ENCODE data around the gene GOT1.

GOT1 gene

GRCh38 chr10:99394256-99394655, 36.2 kb downstream of the GOT1 start:
- peak; percentile 52 for DNase-seq

DNA sequence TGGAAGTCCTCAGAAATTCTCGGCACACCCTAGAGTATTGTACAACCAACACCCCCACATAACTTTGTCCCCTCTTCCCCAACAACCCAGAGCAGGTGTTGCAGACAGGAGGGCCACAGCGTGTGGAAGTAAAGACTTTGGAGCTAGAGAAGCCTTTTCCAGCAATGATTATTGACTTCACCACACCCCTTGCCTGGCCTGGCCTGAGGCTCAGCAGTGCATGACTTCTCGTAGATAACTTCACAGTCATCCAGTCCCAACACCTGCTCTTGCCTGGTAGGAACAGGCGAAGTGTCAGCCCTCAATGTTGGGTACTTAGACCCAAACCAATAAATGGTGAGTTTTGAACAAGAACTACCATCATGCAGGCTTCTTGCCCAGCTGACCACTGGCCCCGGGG, 36.7 kb downstream of the GOT1 start:
- DNase-seq, result no peak

DNA sequence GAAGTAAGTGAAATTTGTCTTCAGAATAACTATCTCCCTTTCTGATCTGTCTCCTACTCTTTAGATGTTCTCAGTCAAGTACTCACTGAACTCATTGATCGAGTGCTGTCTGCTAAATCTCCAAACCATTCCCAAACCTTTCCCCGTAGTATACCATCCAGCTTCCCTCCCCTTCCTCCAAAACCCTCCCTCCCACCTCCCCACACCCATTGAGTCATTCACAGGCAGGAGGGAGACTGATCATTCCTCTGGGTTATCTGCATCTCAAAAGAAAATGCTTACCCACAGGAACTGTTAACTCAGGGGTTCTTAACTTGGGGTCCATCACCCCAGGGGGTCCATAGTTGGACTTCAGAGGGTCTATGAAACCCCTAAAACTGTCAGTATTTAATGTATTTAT, 37.4 kb downstream of the GOT1 start:
- DNase-seq, result no peak

- DNase-seq, result no peak
Measured at GRCh38 chr10:99391346-99391745, 39.1 kb downstream of the GOT1 start.

GRCh38 chr10:99389729-99390480, 40.5 kb downstream of the GOT1 start:
- no peak for DNase-seq

DNA sequence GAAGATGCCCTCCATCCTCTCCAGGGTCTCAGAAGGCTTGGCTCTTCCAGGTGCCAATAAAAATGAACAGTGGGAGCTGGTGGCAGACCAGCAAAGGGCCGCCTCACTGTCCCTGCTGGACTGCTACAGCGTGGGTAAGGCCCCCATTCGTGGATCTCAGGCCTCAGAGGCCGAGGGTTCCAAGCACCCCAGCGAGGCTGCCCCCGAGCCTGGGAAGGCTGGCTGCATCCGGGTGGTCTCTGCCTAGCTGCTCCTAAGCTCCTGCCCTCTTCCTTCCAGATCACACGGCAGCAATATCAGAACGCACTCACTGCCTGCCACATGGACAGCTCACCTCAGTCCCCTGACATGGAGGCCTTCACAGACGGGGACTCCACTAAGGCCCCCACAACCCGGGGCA, 42.9 kb downstream of the GOT1 start:
- no peak for DNase-seq

GRCh38 chr10:99387071-99387470, 43.4 kb downstream of the GOT1 start:
- DNase-seq, result no peak

DNA sequence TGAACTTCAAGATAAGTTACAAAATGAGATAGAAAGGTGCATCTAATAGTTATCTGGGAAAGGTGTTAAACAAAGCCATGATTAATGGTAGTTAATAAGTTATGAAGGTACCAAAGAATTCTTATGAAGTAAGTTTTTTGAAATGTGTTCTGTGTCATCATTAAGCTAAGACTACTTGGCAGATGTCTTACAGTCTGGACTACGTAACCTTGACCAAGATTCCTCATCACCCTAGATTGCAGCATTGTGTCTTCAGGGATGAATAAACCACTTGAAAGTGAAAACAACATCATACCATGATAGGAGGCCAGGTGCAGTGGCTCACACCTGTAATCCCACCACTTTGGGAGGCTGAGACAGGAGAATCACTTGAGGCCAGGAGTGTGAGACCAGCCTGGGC, 48.2 kb downstream of the GOT1 start:
- no peak for DNase-seq

GRCh38 chr10:99375426-99375825, 55.0 kb downstream of the GOT1 start:
- DNase-seq, result no peak

DNA sequence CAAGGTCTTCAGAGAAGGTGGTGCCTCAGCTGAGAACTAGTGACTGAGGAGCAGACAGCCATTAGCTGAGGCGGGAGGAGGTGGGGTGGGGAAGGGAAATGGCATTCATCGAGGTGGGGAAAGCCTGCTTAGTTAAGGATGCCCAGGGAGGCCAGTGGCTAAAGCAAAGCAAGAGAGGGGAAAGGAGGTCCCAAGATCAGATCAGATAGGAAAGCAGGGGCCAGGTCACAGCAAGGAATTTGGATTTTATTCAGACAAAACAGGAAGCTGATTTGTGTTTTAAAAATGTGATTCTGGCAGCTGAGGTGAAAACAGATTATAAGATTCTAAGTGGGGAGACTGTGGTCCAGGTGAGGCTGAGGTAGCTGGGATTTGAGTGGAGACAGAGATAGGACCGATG, 55.5 kb downstream of the GOT1 start:
- DNase-seq, result no peak

DNA sequence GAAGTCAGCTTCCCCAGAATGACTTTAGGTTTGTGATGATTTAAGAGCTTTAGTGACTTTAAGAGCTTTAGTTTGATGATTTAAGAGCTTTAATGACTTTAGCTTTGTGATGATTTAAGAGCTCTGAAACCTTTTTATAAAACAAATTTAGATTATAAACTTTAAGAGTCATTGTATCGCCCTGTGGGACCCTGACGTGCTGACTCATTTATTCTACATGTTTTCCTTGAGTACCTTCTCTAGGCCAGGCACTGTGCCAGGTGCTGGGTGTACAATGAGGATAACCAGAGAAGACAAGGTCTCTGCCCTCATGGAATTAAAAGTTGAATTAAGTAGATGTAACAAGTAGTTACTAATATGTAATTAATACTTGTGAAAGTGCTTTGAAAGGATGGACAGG, 55.9 kb downstream of the GOT1 start:
- no peak for DNase-seq

DNA sequence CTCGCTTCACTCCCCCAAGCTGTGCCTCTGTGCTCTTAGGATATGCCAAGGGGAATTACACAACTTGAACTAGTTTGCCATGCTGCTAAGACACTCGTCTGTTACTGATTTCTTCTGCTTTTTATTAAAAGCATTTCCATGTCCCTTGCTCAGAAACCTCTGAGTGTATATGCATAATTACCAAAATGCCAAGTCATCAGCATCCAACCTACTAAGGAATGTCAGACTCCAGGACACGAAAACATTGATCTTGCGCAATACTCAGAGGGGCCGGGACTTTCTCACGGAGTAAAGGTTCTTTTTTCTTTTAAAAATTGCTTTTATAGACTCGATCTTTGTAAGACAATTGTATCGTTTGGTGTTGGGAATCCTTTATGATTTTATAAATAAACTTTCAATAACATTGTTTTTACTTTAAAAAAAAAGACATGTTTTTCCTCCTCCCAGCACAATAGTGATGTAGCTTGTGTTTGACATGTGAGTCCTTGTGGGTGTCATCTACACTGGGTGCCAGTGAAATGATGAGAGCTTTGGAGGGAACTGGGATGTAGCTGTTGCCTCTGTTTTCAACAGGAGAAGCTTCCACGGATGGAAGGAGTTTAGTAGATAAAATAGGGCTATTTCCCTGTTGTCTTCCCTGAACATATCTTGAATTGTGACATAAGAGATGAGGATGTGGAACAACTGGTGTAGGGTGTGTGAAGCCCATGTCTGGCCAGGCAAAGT, 57.7 kb downstream of the GOT1 start:
- DNase-seq, result no peak

DNA sequence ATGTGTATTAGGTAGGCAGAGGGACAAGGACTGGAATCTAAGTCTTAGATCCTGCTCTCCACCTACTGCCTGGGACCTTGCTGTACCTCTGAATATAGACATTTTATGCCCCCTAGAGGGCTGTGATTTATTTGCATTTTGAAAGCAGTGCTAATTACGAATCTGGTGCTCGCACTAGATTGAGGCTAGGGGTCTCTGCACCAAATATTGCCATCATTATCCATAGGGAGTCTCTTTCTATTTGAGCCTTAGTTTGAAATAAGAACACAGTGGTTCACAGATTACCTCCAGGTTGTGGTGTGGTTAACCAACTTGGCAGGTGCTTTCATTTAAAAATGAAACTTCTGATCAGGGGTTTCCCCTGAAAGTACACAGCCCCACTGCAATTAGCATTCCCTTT, 59.4 kb downstream of the GOT1 start:
- DNase-seq, result peak; percentile 11

DNA sequence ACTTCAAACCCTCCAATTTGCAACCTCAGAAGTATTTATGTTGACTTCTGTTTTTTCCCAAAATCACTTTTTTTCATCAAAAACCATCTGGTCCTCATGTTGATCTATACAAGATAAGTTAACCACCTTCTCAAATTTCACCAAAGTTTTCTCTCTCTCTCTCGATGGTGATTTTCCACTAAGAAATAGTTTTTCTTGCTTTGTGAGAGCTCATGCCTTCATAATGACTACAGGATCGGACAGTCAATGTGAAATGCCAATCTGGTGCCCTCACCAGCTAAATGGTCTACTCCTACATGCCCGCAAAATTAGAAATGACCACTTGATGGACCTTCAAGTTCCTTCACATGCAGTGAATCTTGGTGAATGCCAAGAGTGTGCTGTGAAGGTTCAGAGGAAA, 60.9 kb downstream of the GOT1 start:
- no peak for DNase-seq

GRCh38 chr10:99369126-99369525, 61.3 kb downstream of the GOT1 start:
- DNase-seq, result no peak

DNA sequence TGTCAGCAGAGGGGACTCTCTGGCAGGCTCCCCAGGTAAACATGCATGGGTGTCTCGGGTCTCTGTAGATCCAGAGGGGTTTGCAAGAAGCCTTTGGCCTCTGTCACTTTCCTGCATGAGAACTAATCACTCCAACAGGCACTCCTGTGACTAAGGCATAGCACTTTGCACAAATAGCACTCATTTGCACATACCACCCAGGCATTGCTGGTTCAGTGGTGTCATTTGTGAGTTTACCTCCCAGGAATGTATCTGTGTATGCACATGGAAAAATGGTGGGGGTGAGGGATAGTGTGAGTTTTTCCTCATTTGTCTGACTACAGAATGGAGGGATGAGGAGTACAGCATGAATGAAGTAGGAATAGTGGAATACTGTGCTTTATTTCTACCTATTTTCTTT, 61.8 kb downstream of the GOT1 start:
- DNase-seq, result no peak

GRCh38 chr10:99366666-99367065, 63.8 kb downstream of the GOT1 start:
- DNase-seq, result no peak

GRCh38 chr10:99365736-99366135, 64.7 kb downstream of the GOT1 start:
- no peak for DNase-seq

DNA sequence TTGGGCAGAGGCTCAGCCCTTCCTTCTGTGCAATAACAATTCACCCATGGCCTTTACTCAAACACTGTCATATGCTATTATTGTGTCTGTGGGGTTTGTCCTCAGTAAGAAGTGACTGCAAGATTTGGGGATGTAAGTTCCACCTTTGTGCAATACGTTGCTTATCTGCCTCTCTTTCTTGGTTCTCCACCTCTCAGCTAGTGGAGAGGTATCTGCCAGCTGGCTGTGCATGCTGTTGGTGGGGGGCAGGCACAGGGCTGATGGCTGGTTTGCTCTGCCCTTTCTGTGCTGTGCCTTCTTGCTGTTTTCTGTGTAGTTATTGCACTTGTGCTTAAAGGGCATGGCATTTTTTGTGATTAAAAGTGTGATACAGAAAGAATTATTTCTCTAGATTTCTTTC, 65.1 kb downstream of the GOT1 start:
- no peak for DNase-seq

DNA sequence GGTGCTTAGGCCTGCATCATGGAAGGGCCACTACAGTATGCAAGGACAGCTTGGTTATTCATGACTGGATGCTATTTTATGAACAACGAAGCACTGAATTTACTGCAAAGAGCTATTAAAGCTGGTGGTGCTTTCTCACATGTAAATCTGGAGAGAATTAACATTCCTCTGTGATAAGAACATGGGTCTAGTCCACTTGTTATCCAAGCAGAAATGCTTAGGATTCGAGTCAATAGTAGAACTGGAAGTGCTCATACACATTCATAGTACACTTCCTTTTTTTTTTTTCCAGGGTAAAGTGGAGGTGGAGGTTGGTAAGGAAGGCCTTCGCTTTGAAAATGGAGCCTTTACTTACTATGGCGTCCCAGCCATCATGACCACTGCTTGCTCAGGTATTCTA, 66.3 kb downstream of the GOT1 start:
- no peak for DNase-seq

DNA sequence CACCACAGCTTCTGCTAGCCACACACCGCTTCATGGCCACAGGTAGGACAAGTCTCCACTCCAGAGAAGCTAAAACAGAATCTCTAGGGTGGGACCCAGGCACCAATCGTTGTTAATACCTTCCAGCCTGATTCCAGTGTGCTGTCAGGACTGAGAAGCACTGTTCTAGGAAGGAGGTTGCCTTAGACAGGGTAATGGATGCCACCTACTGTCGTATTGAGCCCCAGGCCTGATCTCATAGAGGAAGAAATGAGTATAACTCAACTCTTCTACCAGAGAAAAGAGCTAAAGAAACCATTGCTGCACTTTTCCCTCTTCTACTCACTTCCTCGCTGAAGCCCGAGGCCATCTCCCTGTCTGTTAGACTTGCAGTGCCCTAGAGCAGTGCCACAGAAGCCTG, 69.5 kb downstream of the GOT1 start:
- no peak for DNase-seq

- DNase-seq, result no peak
Measured at GRCh38 chr10:99358101-99358500, 72.3 kb downstream of the GOT1 start.

DNA sequence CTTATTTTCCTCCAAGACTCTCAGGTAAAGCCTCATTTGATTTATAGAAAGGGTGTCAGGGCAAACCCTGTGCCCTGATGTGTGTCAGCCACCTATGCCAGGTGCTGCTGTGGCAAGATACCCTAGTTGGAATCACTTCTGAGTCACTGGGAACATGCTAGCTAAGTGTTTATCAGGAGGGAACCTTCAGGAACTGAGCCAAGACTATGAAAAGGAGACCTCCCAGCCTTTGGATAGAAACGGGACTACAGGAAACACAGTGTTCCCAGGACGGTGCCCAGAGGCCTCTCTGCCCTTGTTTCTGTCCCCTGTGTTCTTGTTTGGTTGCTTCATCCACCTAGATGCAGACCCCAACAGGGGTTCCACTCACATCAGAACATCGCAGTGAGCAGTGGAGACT, 72.7 kb downstream of the GOT1 start:
- no peak for DNase-seq

DNA sequence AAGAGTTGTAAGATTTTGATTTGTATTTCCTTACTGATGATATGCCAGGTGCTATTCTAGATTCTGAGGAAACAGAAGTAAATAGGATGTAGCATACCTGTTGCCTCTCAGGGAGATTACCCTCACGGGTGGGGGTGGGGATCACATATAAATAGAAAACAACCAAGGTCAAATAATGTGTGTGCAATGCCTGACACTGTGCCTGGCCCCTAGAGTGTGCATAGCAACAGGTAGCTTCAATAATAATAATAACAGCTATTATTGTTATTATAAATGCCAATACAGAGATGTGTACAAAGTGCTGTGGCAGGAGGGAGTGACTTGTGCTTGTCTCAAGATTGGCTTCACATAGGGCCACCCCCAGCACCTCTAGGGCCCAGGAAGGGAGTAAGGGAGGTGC, 77.2 kb downstream of the GOT1 start:
- no peak for DNase-seq

DNA sequence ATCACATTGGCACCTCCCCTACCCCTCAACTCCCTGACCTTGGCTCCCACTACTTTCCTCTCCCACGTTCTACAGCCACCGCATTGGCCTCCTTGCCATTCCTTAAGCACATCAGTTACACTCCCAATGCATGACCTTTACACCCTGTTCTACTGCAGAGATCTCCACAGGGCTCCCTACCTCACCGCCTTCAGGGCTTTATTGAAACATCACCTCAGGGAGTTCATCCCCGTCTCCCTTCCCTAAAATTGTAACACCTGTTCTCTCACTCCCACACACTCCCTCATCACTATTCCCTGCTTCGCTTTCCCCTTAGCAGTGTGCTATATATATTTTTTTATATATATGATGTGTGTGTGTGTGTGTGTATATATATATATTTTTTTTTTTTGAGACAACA, 82.8 kb downstream of the GOT1 start:
- DNase-seq, result no peak
